Measurements from ENCODE around the gene PRSS1.

DNA sequence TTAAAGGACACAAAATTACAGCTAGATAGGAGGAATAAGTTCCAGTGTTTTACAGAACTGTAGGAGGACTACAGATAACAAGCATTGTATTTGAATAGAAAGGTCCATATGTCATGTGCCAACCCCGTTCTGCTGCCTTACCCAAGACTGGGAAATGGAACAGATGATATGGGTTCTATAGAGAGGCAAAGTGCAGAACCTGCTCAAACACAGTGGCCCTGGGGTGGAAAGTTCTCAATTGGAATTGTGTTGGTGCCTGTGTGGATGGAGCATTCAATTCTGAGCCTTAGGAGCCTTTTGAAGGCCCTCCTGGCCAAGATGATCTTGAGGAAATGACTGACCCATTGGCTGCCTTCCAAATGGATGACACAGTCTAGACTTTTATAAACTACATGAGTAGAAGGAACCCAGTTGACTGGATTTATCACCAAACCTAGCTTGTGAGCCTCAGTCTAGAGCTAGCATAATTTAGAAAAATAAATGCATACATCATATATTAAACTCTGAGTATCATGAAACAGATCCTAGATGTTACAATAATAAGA is 4.1 kb upstream of the PRSS1 start:
- TF ChIP-seq, protein P1, sequence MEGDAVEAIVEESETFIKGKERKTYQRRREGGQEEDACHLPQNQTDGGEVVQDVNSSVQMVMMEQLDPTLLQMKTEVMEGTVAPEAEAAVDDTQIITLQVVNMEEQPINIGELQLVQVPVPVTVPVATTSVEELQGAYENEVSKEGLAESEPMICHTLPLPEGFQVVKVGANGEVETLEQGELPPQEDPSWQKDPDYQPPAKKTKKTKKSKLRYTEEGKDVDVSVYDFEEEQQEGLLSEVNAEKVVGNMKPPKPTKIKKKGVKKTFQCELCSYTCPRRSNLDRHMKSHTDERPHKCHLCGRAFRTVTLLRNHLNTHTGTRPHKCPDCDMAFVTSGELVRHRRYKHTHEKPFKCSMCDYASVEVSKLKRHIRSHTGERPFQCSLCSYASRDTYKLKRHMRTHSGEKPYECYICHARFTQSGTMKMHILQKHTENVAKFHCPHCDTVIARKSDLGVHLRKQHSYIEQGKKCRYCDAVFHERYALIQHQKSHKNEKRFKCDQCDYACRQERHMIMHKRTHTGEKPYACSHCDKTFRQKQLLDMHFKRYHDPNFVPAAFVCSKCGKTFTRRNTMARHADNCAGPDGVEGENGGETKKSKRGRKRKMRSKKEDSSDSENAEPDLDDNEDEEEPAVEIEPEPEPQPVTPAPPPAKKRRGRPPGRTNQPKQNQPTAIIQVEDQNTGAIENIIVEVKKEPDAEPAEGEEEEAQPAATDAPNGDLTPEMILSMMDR (IDR thresholded peaks at IDR 0.05) = no peak
- no peak for TF ChIP-seq EZH2 (IDR thresholded peaks at IDR 0.05)
